Spleen (tissue), 7 donors: Measurements from ENCODE around the gene C19orf12.

Experiments used
- CTCF ChIP-seq, 11 experiments: fragments of 200-600 bp in 7 of 11; fragments of 450-650 bp in 4 of 11; sonication (generic) in 4 of 11; IDR thresholded peaks in 8 of 11; conservative IDR thresholded peaks in 3 of 11; 1 replicate in 7 of 11; 2 replicates in 4 of 11; pipeline versions ENCODE4 v1.4.0 to v1.8.0; 2016 to 2021; ENCODE audit warnings: antibody characterized with exemption in 11 of 11, inconsistent platforms in 4 of 11, mild to moderate bottlenecking in 1 of 11
- POLR2A ChIP-seq, 3 donors: fragments of 450-650 bp; IDR thresholded peaks; one replicate each; pipeline ENCODE4 v1.5.1; 2017; ENCODE audit warnings: antibody characterized with exemption in 3 of 3, mild to moderate bottlenecking in 1 of 3
- donor health status: DM: no; HTN: no; CAD: no; lungs with moderate emphysema.
- donor health status: DM: no; HTN: no; CAD: no.
- donor health status: DM: no; HTN: no; CAD: no.

- TF ChIP-seq CTCF (IDR thresholded peaks at IDR 0.05 in 8 of 11, conservative IDR thresholded peaks at IDR 0.05 in 3 of 11): no peak
- no peak for TF ChIP-seq POLR2A (IDR thresholded peaks at IDR 0.05)
Measured at GRCh38 chr19:29697523-29698261, 17.4 kb downstream of the C19orf12 start.
